Posterior cingulate gyrus (tissue), 11 donors: ENCODE results near the gene DAPK3.

Experiments used
- DNase-seq, 10 donors: peaks; one replicate each; pipeline versions ENCODE4 v3.0.0 to v3.0.0-alpha.2; 2020 to 2021; ENCODE audit warnings: mixed read lengths in 3 of 10
- intact Hi-C: fragments of 100-400 bp; cut with DNase I; formaldehyde crosslinking; loops from one replicate; pipeline ENCODE4 v1.15.1; 2023

Gene DAPK3

GRCh38 chr19:3936506-3937442 lies 34.1 kb downstream of the DAPK3 start:
- intact Hi-C loops = no loop called here
- no peak for DNase-seq

- intact Hi-C loops = no loop called here
- no peak for DNase-seq
Measured at GRCh38 chr19:3932931-3933810, 37.7 kb downstream of the DAPK3 start, which contains the start of gene NMRK2. TSS of gene NMRK2 (plus strand) at chr19:3933069. CDS start at chr19:3933672, 603 bp downstream.

- DNase-seq = no peak
Measured at GRCh38 chr19:3931041-3931440, 39.9 kb downstream of the DAPK3 start.

GRCh38 chr19:3923912-3924311 lies 47.0 kb downstream of the DAPK3 start:
- no peak for DNase-seq
- intact Hi-C loops = no loop called here

More at GRCh38 chr19:3931041-3931440, 39.9 kb downstream of the DAPK3 start:
- intact Hi-C loops = no loop called here

- intact Hi-C loops = no loop called here
- DNase-seq = no peak
Measured at GRCh38 chr19:3923096-3923758, 47.7 kb downstream of the DAPK3 start.

GRCh38 chr19:3919793-3920192 lies 51.1 kb downstream of the DAPK3 start:
- intact Hi-C loops = no loop called here
- no peak for DNase-seq

- DNase-seq = no peak
- intact Hi-C loops = no loop called here
Measured at GRCh38 chr19:3916033-3916432, 54.9 kb downstream of the DAPK3 start.

GRCh38 chr19:3914199-3914598 lies 56.7 kb downstream of the DAPK3 start:
- no peak for DNase-seq

GRCh38 chr19:3910105-3910504 lies 60.8 kb downstream of the DAPK3 start:
- intact Hi-C loops = no loop called here

More at GRCh38 chr19:3914199-3914598, 56.7 kb downstream of the DAPK3 start:
- intact Hi-C loops = no loop called here

More at GRCh38 chr19:3910105-3910504, 60.8 kb downstream of the DAPK3 start:
- DNase-seq = no peak
